HepG2 (cell line): Measurements from ENCODE around the gene KCNIP4. TPM values are rescaled to one million over a fixed set of nuclear protein-coding genes. Genes with fewer than 3 reads are reported as not detected.

ENCODE experiments used
- ATAC-seq: fragments of 200-7000 bp; cut with Tn5 transposase; 3 replicates; pipeline ENCODE4 v1.9.1; 2020; ENCODE audit warnings: mild to moderate bottlenecking, moderate library complexity
- BruUV-seq: library from RNA; stranded (reverse); fragments of 400-500 nt; replicated peaks from 2 replicates; lab custom pipeline; 2021; lab: Mats Ljungman, UMichigan
- CTCF ChIA-PET: fragments of 300-600 bp; formaldehyde crosslinking; extraction: SDS; loops from one replicate; lab custom pipeline; 2021; ENCODE audit warnings: low total read pairs, inconsistent platforms, low intra/inter-chr PET ratio; lab: Yijun Ruan, JAX
- POLR2A ChIA-PET: fragments of 350-600 bp; sonication (Branson Sonifier 250); formaldehyde crosslinking; loops from one replicate; lab custom pipeline; 2020; ENCODE audit warnings: antibody characterized with exemption, inconsistent platforms; lab: Yijun Ruan, JAX
- DNase-seq: peaks from one replicate; pipeline ENCODE4 v3.0.0-alpha.2; 2015; ENCODE audit warnings: low spot score
- FAIRE-seq: peaks from 3 replicates; lab custom pipeline; 2011; peaks lifted over from hg19 to GRCh38; lab: Jason Lieb, UNC
- H2AFZ ChIP-seq: one replicate; pipeline ENCODE4 v1.6.1; 2011; ENCODE audit warnings: low read length, inconsistent platforms
- H3K27ac ChIP-seq: fragments of 300-600 bp; 3 replicates; pipeline ENCODE4 v1.8.0; 2011; ENCODE audit warnings: mixed run types, mild to moderate bottlenecking, mixed read lengths, low read length, inconsistent platforms; ENCODE audit not compliant: insufficient read depth; ENCODE audit errors: extremely low read length
- H3K27me3 ChIP-seq, 2 experiments: fragments of 200-600 bp in 1 of 2; 2 replicates in 1 of 2; 3 replicates in 1 of 2; pipeline versions ENCODE4 v1.6.0 to v1.8.0; 2011; ENCODE audit warnings: low read length in 2 of 2, mild to moderate bottlenecking in 2 of 2, moderate library complexity in 2 of 2, inconsistent platforms in 1 of 2; ENCODE audit not compliant: insufficient read depth in 2 of 2, control insufficient read depth in 1 of 2
- H3K36me3 ChIP-seq, 2 experiments: fragments of 200-600 bp in 1 of 2; replicated peaks in 1 of 2; 2 replicates in 1 of 2; 3 replicates in 1 of 2; pipeline versions ENCODE4 v1.5.1 to v1.8.0; 2011; ENCODE audit warnings: low read length in 2 of 2, inconsistent platforms in 1 of 2; ENCODE audit not compliant: insufficient read depth in 2 of 2, control insufficient read depth in 1 of 2
- H3K4me1 ChIP-seq: 2 replicates; pipeline ENCODE4 v1.5.1; 2012; ENCODE audit warnings: low read length, inconsistent platforms; ENCODE audit not compliant: insufficient read depth
- H3K4me2 ChIP-seq: 2 replicates; pipeline ENCODE4 v1.6.0; 2011; ENCODE audit warnings: low read depth, low read length, inconsistent platforms
- H3K4me3 ChIP-seq, 3 experiments: fragments of 200-600 bp in 1 of 3; sonication (generic), shearing (Covaris generic) in 1 of 3; replicated peaks in 1 of 3; 2 replicates each; pipeline ENCODE4 v1.5.1; 2011 to 2016; ENCODE audit warnings: low read length in 3 of 3, inconsistent platforms in 2 of 3, low read depth in 2 of 3, mild to moderate bottlenecking in 2 of 3, control low read depth in 1 of 3, mixed read lengths in 1 of 3; ENCODE audit not compliant: insufficient read depth in 1 of 3
- H3K79me2 ChIP-seq: one replicate; pipeline ENCODE4 v1.6.1; 2011; ENCODE audit warnings: low read length, inconsistent platforms; ENCODE audit not compliant: insufficient read depth
- H3K9ac ChIP-seq: 2 replicates; pipeline ENCODE4 v1.6.0; 2011; ENCODE audit warnings: mild to moderate bottlenecking, low read depth, low read length, inconsistent platforms; ENCODE audit not compliant: insufficient read depth
- H3K9me3 ChIP-seq: 2 replicates; pipeline ENCODE4 v1.5.1; 2012; ENCODE audit warnings: mild to moderate bottlenecking, low read length
- H4K20me1 ChIP-seq: 2 replicates; pipeline ENCODE4 v1.6.0; 2011; ENCODE audit warnings: inconsistent platforms, mild to moderate bottlenecking, low read length, moderate library complexity; ENCODE audit not compliant: insufficient read depth
- ARNT2 ChIP-seq: sonication (generic); formaldehyde crosslinking; IDR thresholded peaks from 2 replicates; pipeline ENCODE4 v1.8.0; 2022; ENCODE audit warnings: mild to moderate bottlenecking, low read depth, missing genetic modification reagents, moderate library complexity
- CEBPB ChIP-seq: IDR thresholded peaks from 2 replicates; pipeline ENCODE4 v1.6.1; 2011; ENCODE audit warnings: low read depth, low read length, improper control_type of control experiment, borderline replicate concordance
- CREB3 ChIP-seq: sonication (generic); formaldehyde crosslinking; IDR thresholded peaks from 2 replicates; pipeline ENCODE4 v1.5.0; 2020; ENCODE audit warnings: missing genetic modification reagents
- DNMT1 ChIP-seq: sonication (generic); formaldehyde crosslinking; IDR thresholded peaks from 2 replicates; pipeline ENCODE4 v1.5.1; 2020; ENCODE audit warnings: mild to moderate bottlenecking, missing genetic modification reagents
- FOXM1 ChIP-seq: sonication (generic); formaldehyde crosslinking; IDR thresholded peaks from 2 replicates; pipeline ENCODE4 v1.5.0; 2020; ENCODE audit warnings: missing genetic modification reagents
- NCOA2 ChIP-seq: sonication (generic); formaldehyde crosslinking; IDR thresholded peaks from 2 replicates; pipeline ENCODE4 v1.8.0; 2022; ENCODE audit warnings: inconsistent platforms
- NFKB2 ChIP-seq: sonication (generic); formaldehyde crosslinking; IDR thresholded peaks from 2 replicates; pipeline ENCODE4 v1.4.0; 2020; ENCODE audit warnings: missing genetic modification reagents, borderline replicate concordance
- SMAD3 ChIP-seq: sonication (generic); formaldehyde crosslinking; IDR thresholded peaks from 2 replicates; pipeline ENCODE4 v1.4.0; 2020; ENCODE audit warnings: missing genetic modification reagents
- SMARCC2 ChIP-seq: fragments of 450-650 bp; IDR thresholded peaks from 2 replicates; pipeline ENCODE4 v1.6.1; 2017; ENCODE audit warnings: antibody characterized with exemption, mild to moderate bottlenecking
- SP2 ChIP-seq: sonication (generic); formaldehyde crosslinking; IDR thresholded peaks from 2 replicates; pipeline ENCODE4 v1.5.1; 2020; ENCODE audit warnings: mild to moderate bottlenecking, missing genetic modification reagents
- ZMYM3 ChIP-seq: sonication (generic); formaldehyde crosslinking; IDR thresholded peaks from 2 replicates; pipeline ENCODE4 v1.5.1; 2020; ENCODE audit warnings: mild to moderate bottlenecking, missing genetic modification reagents
- ZNF335 ChIP-seq: sonication (generic); formaldehyde crosslinking; IDR thresholded peaks from 2 replicates; pipeline ENCODE4 v1.4.0; 2020; ENCODE audit warnings: missing genetic modification reagents
- ZNF430 ChIP-seq: sonication (generic); formaldehyde crosslinking; IDR thresholded peaks from 2 replicates; pipeline ENCODE4 v1.9.0; 2021; ENCODE audit warnings: mild to moderate bottlenecking, missing genetic modification reagents
- ZNF660 ChIP-seq: sonication (generic); formaldehyde crosslinking; IDR thresholded peaks from 2 replicates; pipeline ENCODE4 v1.5.1; 2020; ENCODE audit warnings: mild to moderate bottlenecking, low read depth, missing genetic modification reagents, borderline replicate concordance
- in situ Hi-C: cut with HindIII; loops from 2 replicates; pipeline ENCODE4 v1.10.0; 2017; ENCODE audit warnings: low pct_unique_long_range_greater_than_20kb; ENCODE audit not compliant: extremely low pct_ligation_motif_present
- intact Hi-C: fragments of 100-400 bp; cut with micrococcal nuclease; formaldehyde crosslinking; loops from one replicate; pipeline ENCODE4 v1.10.0; 2022; ENCODE audit not compliant: unreplicated experiment
- polyA plus RNA-seq, 8 experiments: library from polyadenylated mRNA; depleted of rRNA in 3 of 8; stranded (reverse) in 7 of 8; unstranded in 1 of 8; fragments of >200 nt; fragmentation: Illumina TruSeq in 4 of 8; extraction: Trizol in 4 of 8; gene quantifications; 2 replicates each; pipeline versions ENCODE4 v1.2.1 to v1.2.3, GENCODE V29; 2011 to 2016; ENCODE audit warnings: low read depth in 4 of 8, missing spikeins in 1 of 8, mixed read lengths in 1 of 8; ENCODE audit not compliant: insufficient read depth in 1 of 8
- total RNA-seq, 5 experiments: library from RNA; depleted of rRNA; stranded (reverse); fragments of >200 nt; fragmentation: Illumina TruSeq; extraction: Trizol; gene quantifications; 2 replicates each; pipeline ENCODE4 v1.2.3, GENCODE V29; 2016; ENCODE audit warnings: low read depth in 1 of 5
- TF ChIP-seq, protein P1 (sequence below): sonication (generic); formaldehyde crosslinking; IDR thresholded peaks from 2 replicates; pipeline ENCODE4 v1.4.0; 2020; ENCODE audit warnings: missing genetic modification reagents
- TF ChIP-seq, protein P2 (sequence below): IDR thresholded peaks from 2 replicates; pipeline ENCODE4 v1.6.1; 2016; ENCODE audit warnings: low read depth, missing genetic modification reagents, missing compliant biosample characterization
- TF ChIP-seq, protein P3 (sequence below): sonication (generic); formaldehyde crosslinking; IDR thresholded peaks from 2 replicates; pipeline ENCODE4 v1.9.0; 2021; ENCODE audit warnings: missing genetic modification reagents, mild to moderate bottlenecking, borderline replicate concordance

The KCNIP4 gene
- total and polyA plus RNA-seq, 2 of the 13 experiments (the other 11 are each of a cell fraction or from before 2014, with no cell fraction given) = 0.09 TPM; not detected in 1

GRCh38 chr4:21752616-21753015 is 196.0 kb downstream of the KCNIP4 start:
- Histone ChIP-seq H3K9me3 (no peaks in the 10 kb centered on the region), H4K20me1 (no peaks in the 10 kb centered on the region; the same call in 1 of the 2 replicates), H3K4me1 (no peaks in the 10 kb centered on the region), H3K36me3 (no peaks in the 10 kb centered on the region), H3K4me2 (no peak overlapping the region), H3K27ac (no peak overlapping the region), H3K9ac (no peak overlapping the region), H3K27me3 (no peaks in the 10 kb centered on the region), H3K79me2 (no peaks in the 10 kb centered on the region), H3K4me3 (no peak overlapping the region), H2AFZ (no peak overlapping the region)
- no TSS peak for BruUV-seq
- DNase-seq = no peak
- intact Hi-C loops = no loop called here
- ChIA-PET POLR2A (no interaction called here), CTCF (no interaction called here)
- in situ Hi-C loops = loop anchor here (25.0 kb wide), 1 partner anchor 990 kb away; no protein-coding TSS in a partner anchor
- no peak for FAIRE-seq
- no peak for ATAC-seq
- TF ChIP-seq CEBPB = no peak
- TF ChIP-seq, protein P1, sequence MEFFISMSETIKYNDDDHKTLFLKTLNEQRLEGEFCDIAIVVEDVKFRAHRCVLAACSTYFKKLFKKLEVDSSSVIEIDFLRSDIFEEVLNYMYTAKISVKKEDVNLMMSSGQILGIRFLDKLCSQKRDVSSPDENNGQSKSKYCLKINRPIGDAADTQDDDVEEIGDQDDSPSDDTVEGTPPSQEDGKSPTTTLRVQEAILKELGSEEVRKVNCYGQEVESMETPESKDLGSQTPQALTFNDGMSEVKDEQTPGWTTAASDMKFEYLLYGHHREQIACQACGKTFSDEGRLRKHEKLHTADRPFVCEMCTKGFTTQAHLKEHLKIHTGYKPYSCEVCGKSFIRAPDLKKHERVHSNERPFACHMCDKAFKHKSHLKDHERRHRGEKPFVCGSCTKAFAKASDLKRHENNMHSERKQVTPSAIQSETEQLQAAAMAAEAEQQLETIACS (CRISPR knock-in tag) = no peak
- TF ChIP-seq FOXM1 = no peak
- TF ChIP-seq ZNF430 (CRISPR knock-in tag) = no peak
- TF ChIP-seq NFKB2 (CRISPR knock-in tag) = no peak
- TF ChIP-seq ZNF660 (CRISPR knock-in tag) = no peak
- TF ChIP-seq CREB3 (CRISPR knock-in tag) = no peak
- TF ChIP-seq, protein P2, sequence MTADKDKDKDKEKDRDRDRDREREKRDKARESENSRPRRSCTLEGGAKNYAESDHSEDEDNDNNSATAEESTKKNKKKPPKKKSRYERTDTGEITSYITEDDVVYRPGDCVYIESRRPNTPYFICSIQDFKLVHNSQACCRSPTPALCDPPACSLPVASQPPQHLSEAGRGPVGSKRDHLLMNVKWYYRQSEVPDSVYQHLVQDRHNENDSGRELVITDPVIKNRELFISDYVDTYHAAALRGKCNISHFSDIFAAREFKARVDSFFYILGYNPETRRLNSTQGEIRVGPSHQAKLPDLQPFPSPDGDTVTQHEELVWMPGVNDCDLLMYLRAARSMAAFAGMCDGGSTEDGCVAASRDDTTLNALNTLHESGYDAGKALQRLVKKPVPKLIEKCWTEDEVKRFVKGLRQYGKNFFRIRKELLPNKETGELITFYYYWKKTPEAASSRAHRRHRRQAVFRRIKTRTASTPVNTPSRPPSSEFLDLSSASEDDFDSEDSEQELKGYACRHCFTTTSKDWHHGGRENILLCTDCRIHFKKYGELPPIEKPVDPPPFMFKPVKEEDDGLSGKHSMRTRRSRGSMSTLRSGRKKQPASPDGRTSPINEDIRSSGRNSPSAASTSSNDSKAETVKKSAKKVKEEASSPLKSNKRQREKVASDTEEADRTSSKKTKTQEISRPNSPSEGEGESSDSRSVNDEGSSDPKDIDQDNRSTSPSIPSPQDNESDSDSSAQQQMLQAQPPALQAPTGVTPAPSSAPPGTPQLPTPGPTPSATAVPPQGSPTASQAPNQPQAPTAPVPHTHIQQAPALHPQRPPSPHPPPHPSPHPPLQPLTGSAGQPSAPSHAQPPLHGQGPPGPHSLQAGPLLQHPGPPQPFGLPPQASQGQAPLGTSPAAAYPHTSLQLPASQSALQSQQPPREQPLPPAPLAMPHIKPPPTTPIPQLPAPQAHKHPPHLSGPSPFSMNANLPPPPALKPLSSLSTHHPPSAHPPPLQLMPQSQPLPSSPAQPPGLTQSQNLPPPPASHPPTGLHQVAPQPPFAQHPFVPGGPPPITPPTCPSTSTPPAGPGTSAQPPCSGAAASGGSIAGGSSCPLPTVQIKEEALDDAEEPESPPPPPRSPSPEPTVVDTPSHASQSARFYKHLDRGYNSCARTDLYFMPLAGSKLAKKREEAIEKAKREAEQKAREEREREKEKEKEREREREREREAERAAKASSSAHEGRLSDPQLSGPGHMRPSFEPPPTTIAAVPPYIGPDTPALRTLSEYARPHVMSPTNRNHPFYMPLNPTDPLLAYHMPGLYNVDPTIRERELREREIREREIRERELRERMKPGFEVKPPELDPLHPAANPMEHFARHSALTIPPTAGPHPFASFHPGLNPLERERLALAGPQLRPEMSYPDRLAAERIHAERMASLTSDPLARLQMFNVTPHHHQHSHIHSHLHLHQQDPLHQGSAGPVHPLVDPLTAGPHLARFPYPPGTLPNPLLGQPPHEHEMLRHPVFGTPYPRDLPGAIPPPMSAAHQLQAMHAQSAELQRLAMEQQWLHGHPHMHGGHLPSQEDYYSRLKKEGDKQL = no peak
- TF ChIP-seq SP2 (CRISPR knock-in tag) = no peak
- no peak for TF ChIP-seq SMARCC2
- TF ChIP-seq NCOA2 (CRISPR knock-in tag) = no peak
- TF ChIP-seq, protein P3, sequence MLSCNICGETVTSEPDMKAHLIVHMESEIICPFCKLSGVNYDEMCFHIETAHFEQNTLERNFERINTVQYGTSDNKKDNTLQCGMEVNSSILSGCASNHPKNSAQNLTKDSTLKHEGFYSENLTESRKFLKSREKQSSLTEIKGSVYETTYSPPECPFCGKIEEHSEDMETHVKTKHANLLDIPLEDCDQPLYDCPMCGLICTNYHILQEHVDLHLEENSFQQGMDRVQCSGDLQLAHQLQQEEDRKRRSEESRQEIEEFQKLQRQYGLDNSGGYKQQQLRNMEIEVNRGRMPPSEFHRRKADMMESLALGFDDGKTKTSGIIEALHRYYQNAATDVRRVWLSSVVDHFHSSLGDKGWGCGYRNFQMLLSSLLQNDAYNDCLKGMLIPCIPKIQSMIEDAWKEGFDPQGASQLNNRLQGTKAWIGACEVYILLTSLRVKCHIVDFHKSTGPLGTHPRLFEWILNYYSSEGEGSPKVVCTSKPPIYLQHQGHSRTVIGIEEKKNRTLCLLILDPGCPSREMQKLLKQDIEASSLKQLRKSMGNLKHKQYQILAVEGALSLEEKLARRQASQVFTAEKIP (CRISPR knock-in tag) = no peak
- TF ChIP-seq ZMYM3 = no peak
- no peak for TF ChIP-seq SMAD3 (CRISPR knock-in tag)
- no peak for TF ChIP-seq ZNF335 (CRISPR knock-in tag)
- TF ChIP-seq ARNT2 = no peak
- no peak for TF ChIP-seq DNMT1
